Endodermal cell (in vitro differentiated cells): ENCODE data around the gene NFAM1. TPM values are rescaled to one million over a fixed set of nuclear protein-coding genes. Genes with fewer than 3 reads are reported as not detected.

Source experiments
- DNase-seq: peaks from one replicate; pipeline ENCODE4 v3.0.0-alpha.2; 2017
- H3K27ac ChIP-seq: 2 replicates; pipeline ENCODE4 v1.5.1; 2013; ENCODE audit warnings: mild to moderate bottlenecking, low read depth, low read length, moderate library complexity
- H3K27me3 ChIP-seq: 2 replicates; pipeline ENCODE4 v1.6.1; 2013; ENCODE audit warnings: mild to moderate bottlenecking, low read length, moderate library complexity; ENCODE audit not compliant: insufficient read depth, control insufficient read depth, poor library complexity, severe bottlenecking
- H3K36me3 ChIP-seq: 2 replicates; pipeline ENCODE4 v1.7.0; 2013; ENCODE audit warnings: mild to moderate bottlenecking, low read length, moderate library complexity; ENCODE audit not compliant: control insufficient read depth, insufficient read depth
- H3K4me1 ChIP-seq: one replicate; pipeline ENCODE4 v1.7.0; 2013; ENCODE audit warnings: low read length; ENCODE audit not compliant: control insufficient read depth, insufficient read depth
- H3K4me3 ChIP-seq: 2 replicates; pipeline ENCODE4 v1.5.1; 2013; ENCODE audit warnings: mild to moderate bottlenecking, low read length, moderate library complexity
- H3K9ac ChIP-seq: 2 replicates; pipeline ENCODE4 v1.6.1; 2013; ENCODE audit warnings: mild to moderate bottlenecking, low read length, moderate library complexity; ENCODE audit not compliant: poor library complexity, severe bottlenecking; ENCODE audit errors: extremely low read depth
- H3K9me3 ChIP-seq: 2 replicates; pipeline ENCODE4 v1.6.1; 2013; ENCODE audit warnings: mild to moderate bottlenecking, low read length, moderate library complexity; ENCODE audit not compliant: control insufficient read depth
- H3K27ac Mint-ChIP-seq: 2 replicates; pipeline ENCODE4 v1.8.0; 2020; ENCODE audit warnings: mixed read lengths
- H3K27me3 Mint-ChIP-seq: 2 replicates; pipeline ENCODE4 v1.8.0; 2021; ENCODE audit warnings: mild to moderate bottlenecking, mixed read lengths; ENCODE audit not compliant: insufficient read depth
- H3K36me3 Mint-ChIP-seq: 2 replicates; pipeline ENCODE4 v1.8.0; 2020; ENCODE audit warnings: low read depth, mixed read lengths
- H3K4me1 Mint-ChIP-seq: 2 replicates; pipeline ENCODE4 v1.8.0; 2020; ENCODE audit warnings: mixed read lengths
- H3K4me3 Mint-ChIP-seq: 2 replicates; pipeline ENCODE4 v1.8.0; 2020; ENCODE audit warnings: mild to moderate bottlenecking, moderate library complexity, mixed read lengths
- H3K9me3 Mint-ChIP-seq: 2 replicates; pipeline ENCODE4 v1.8.0; 2020; ENCODE audit warnings: mild to moderate bottlenecking, mixed read lengths
- WGBS, 2 experiments: methylation state at CpG; one replicate each; pipeline versions ENCODE4 v1.1.5 to v1.1.7; 2013; ENCODE audit warnings: missing lambda C conversion rate in 2 of 2, mixed read lengths in 1 of 2; ENCODE audit not compliant: insufficient coverage in 1 of 2, insufficient read length in 1 of 2; 5-methylcytosine and 5-hydroxymethylcytosine counted together
- total RNA-seq, 2 donors: library from RNA; stranded (reverse); fragmentation: NEBNext Ultra II Directional in 1 of 2; extraction: Animal tissue kit (Norgen Biotek cat#: 25700) in 1 of 2; gene quantifications; 2 replicates in 1 of 2; 3 replicates in 1 of 2; pipeline ENCODE4 v1.2.1, GENCODE V29; 2021
- TF ChIP-seq, protein P1 (sequence below): fragments of 200-600 bp; sonication (generic); conservative IDR thresholded peaks from 2 replicates; pipeline ENCODE4 v1.5.0; 2021; ENCODE audit warnings: antibody characterized with exemption, mild to moderate bottlenecking

The NFAM1 gene
- total RNA-seq, 2 donors from 2014 or later, result 0.92 to 1.1 TPM

DNA sequence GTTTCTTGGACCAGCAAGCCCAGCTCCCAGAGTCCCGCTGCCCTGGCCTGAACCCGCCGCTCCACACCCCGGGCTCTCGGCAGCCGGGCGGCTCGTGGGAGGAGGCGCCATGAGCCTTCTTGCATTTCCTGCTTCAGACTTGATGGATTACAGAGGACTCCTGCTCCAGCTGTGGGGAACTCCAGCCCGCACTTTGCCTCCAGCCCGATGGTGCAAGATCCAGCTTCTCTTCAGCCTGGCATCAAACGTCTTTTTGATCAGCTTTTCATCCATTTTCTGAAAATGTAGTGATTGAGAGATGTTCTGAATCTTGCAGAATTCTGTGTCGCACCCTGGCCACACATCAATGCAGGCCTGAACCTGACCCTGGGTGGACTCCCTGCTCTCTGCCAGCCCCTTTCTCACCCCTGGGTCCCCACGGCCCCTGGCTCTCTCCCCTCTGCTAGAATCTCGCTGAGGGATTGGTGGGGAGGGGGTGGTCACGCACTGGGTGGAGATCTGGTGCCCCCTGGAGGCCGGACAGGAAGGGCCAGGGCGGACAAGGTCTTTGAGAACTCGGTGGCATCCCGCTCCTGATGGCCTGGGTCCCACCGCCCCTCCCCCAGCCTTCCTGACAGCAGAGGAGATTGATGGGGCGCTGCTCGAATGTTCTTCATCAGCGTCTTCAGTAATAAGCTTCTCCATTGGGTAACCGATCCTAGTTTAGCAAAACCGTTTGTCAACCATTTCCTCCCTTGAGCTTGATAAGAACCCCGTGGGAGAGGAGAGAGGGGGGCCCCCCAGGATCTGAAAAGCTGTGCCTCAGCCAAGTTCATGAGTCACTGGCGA is 12.1 kb upstream of the NFAM1 start:
- H3K36me3 Mint-ChIP-seq, result no peaks in the 10 kb centered on the region
- no peak overlapping the region for H3K9ac ChIP-seq
- H3K9me3 ChIP-seq, result no peaks in the 10 kb centered on the region
- H3K27ac Mint-ChIP-seq, result no peak overlapping the region
- no peaks in the 10 kb centered on the region for H3K27me3 ChIP-seq
- no peaks in the 10 kb centered on the region for H3K9me3 Mint-ChIP-seq
- WGBS, 2 experiments, result 18 to 31% methylated on average over 10 to 28 of the region's 28 CpGs
- TF ChIP-seq, protein P1, sequence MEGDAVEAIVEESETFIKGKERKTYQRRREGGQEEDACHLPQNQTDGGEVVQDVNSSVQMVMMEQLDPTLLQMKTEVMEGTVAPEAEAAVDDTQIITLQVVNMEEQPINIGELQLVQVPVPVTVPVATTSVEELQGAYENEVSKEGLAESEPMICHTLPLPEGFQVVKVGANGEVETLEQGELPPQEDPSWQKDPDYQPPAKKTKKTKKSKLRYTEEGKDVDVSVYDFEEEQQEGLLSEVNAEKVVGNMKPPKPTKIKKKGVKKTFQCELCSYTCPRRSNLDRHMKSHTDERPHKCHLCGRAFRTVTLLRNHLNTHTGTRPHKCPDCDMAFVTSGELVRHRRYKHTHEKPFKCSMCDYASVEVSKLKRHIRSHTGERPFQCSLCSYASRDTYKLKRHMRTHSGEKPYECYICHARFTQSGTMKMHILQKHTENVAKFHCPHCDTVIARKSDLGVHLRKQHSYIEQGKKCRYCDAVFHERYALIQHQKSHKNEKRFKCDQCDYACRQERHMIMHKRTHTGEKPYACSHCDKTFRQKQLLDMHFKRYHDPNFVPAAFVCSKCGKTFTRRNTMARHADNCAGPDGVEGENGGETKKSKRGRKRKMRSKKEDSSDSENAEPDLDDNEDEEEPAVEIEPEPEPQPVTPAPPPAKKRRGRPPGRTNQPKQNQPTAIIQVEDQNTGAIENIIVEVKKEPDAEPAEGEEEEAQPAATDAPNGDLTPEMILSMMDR, result peak; percentile 97
- DNase-seq, result peak; percentile 97
- H3K4me3 ChIP-seq, result peak overlapping the region; percentile 62
- H3K27ac ChIP-seq, result no peak overlapping the region
- H3K36me3 ChIP-seq, result no peaks in the 10 kb centered on the region
- peak overlapping the region; percentile 51 for H3K4me3 Mint-ChIP-seq
- H3K27me3 Mint-ChIP-seq, result peaks cover 18% of the 10 kb centered on the region
- peaks cover 10% of the 10 kb centered on the region for H3K4me1 ChIP-seq
- peaks cover 22% of the 10 kb centered on the region for H3K4me1 Mint-ChIP-seq

DNA sequence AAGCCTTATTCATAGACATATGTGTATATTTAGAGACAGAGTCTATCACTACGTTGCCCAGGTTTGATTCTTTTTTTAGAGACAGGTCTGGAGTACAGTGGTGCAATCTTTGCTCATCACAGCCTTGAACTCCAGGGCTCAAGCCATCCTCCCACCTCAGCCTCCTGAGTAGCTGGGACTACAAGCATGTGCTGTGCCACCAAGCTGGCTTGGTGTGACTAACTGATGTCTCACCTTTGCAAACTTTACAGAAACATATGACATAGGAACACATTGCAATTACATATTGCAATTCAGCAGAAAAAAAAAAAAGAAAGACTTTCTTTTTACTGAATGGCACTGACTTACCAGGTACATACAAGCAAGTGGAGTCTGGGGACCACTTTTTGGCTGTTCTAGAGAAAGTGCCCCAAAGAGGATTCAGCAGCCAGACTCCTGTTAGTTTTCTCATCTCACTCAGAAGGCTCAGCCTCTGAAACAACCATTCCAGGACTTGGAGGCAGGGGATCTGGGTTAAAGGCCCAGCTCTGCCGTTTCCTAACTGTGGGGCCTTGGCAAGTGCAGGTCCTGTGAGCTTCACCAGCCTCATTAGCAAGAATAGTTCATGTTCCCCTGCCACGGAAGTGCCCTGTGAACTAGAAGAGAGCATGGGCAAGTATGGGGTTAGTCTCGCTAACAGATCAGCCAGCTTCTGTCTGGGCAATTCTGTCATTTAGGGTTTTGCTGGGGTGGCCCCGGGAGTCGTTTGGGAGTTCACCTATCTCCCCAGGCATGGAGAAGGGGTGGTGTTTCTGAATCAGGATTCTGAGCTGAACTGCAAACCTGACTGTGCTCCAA is 11.3 kb upstream of the NFAM1 start:
- H3K9me3 Mint-ChIP-seq, result no peaks in the 10 kb centered on the region
- H3K27ac Mint-ChIP-seq, result no peak overlapping the region
- H3K27me3 Mint-ChIP-seq, result peaks cover 21% of the 10 kb centered on the region
- 71 to 100% methylated on average over 1 to 6 of the region's 6 CpGs for WGBS, 2 experiments
- no peak overlapping the region for H3K27ac ChIP-seq
- peaks cover 22% of the 10 kb centered on the region for H3K4me1 Mint-ChIP-seq
- no peak overlapping the region for H3K9ac ChIP-seq
- TF ChIP-seq, protein P1, result no peak
- no peaks in the 10 kb centered on the region for H3K36me3 ChIP-seq
- H3K36me3 Mint-ChIP-seq, result no peaks in the 10 kb centered on the region
- no peak overlapping the region for H3K4me3 ChIP-seq
- DNase-seq, result no peak
- no peaks in the 10 kb centered on the region for H3K9me3 ChIP-seq
- H3K4me1 ChIP-seq, result peaks cover 10% of the 10 kb centered on the region
- no peaks in the 10 kb centered on the region for H3K27me3 ChIP-seq
- H3K4me3 Mint-ChIP-seq, result peak overlapping the region; percentile 51

DNA sequence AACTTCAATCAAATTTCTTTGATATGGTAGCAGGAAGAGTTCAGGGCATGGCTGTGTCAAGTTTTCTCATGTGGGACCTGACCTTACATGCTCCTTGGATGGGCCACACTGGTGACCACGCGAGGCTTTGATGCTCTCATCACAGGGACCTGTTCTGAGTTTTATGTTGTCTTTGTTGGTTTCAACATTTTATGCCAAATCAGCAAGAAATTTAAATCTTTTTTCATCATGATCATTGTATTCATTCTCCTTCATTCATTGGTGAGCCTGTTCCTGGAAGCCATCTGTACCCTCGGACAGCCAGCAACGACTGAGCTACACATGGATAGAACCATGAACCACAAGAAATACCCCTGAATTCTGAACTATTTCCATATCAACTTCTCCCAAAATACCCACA is 10.5 kb upstream of the NFAM1 start:
- Histone ChIP-seq H3K4me3 (no peak overlapping the region), H3K27ac (no peak overlapping the region), H3K4me1 (peaks cover 10% of the 10 kb centered on the region), H3K9ac (no peak overlapping the region), H3K36me3 (no peaks in the 10 kb centered on the region), H3K9me3 (no peaks in the 10 kb centered on the region), H3K27me3 (no peaks in the 10 kb centered on the region)
- no peak overlapping the region for H3K27ac Mint-ChIP-seq
- TF ChIP-seq, protein P1, result no peak
- no peak for DNase-seq
- H3K36me3 Mint-ChIP-seq, result no peaks in the 10 kb centered on the region
- WGBS, 2 experiments, result 90 to 94% methylated on average over 2 to 4 of the region's 4 CpGs
- no peaks in the 10 kb centered on the region for H3K9me3 Mint-ChIP-seq
- no peak overlapping the region for H3K4me3 Mint-ChIP-seq
- H3K27me3 Mint-ChIP-seq, result peaks cover 23% of the 10 kb centered on the region
- H3K4me1 Mint-ChIP-seq, result peaks cover 24% of the 10 kb centered on the region
